Breast epithelium (tissue), 4 donors: ENCODE data around the gene ZNF518A. TPM values are rescaled to one million over a fixed set of nuclear protein-coding genes. Genes with fewer than 3 reads are reported as not detected.

Experiments used
- DNase-seq, 2 donors: peaks; one replicate each; pipeline ENCODE4 v3.0.0-alpha.2; 2019; ENCODE audit warnings: low spot score in 2 of 2
- H3K27ac ChIP-seq, 2 donors: fragments of 200-600 bp; sonication (generic) in 1 of 2; one replicate each; pipeline ENCODE4 v1.5.1; 2016 to 2019; ENCODE audit warnings: mild to moderate bottlenecking in 1 of 2
- H3K27me3 ChIP-seq, 2 donors: fragments of 200-600 bp; sonication (generic) in 1 of 2; one replicate each; pipeline versions ENCODE4 v1.5.1 to v1.6.0; 2017 to 2019; ENCODE audit warnings: control low read depth in 1 of 2, mild to moderate bottlenecking in 1 of 2
- H3K36me3 ChIP-seq: fragments of 200-600 bp; one replicate; pipeline ENCODE4 v1.5.1; 2019
- H3K4me1 ChIP-seq, 2 donors: fragments of 200-600 bp; sonication (generic); one replicate each; pipeline ENCODE4 v1.5.1; 2016 to 2019; ENCODE audit warnings: control low read depth in 1 of 2
- H3K4me3 ChIP-seq, 3 donors: fragments of 200-600 bp; sonication (generic); 1 replicate in 2 of 3; 2 replicates in 1 of 3; pipeline ENCODE4 v1.5.1; 2016 to 2019; ENCODE audit warnings: mild to moderate bottlenecking in 3 of 3, moderate library complexity in 2 of 3
- H3K9me3 ChIP-seq, 2 donors: fragments of 200-600 bp; sonication (generic) in 1 of 2; one replicate each; pipeline ENCODE4 v1.5.1; 2016 to 2019; ENCODE audit warnings: control low read depth in 1 of 2
- POLR2A ChIP-seq: fragments of 450-650 bp; IDR thresholded peaks from one replicate; pipeline ENCODE4 v1.6.1; 2016; ENCODE audit warnings: antibody characterized with exemption, mild to moderate bottlenecking, moderate library complexity
- POLR2AphosphoS5 ChIP-seq, 3 donors: sonication (generic); formaldehyde crosslinking; IDR thresholded peaks; one replicate each; pipeline ENCODE4 v1.6.1; 2017; ENCODE audit warnings: antibody characterized with exemption in 3 of 3
- intact Hi-C: fragments of 100-400 bp; cut with DNase I; formaldehyde crosslinking; loops from one replicate; pipeline ENCODE4 v1.15.1; 2023; ENCODE audit warnings: low total_unique reads
- total RNA-seq, 3 donors: library from RNA; depleted of rRNA; stranded (reverse); fragments of >200 nt; gene quantifications; one replicate each; pipeline ENCODE4 v1.1.0, GENCODE V29; 2016
- TF ChIP-seq, protein P1 (sequence below), 3 donors: fragments of 450-650 bp; IDR thresholded peaks; one replicate each; pipeline ENCODE4 v1.5.1; 2016 to 2017; ENCODE audit warnings: antibody characterized with exemption in 3 of 3, mild to moderate bottlenecking in 3 of 3, moderate library complexity in 3 of 3

Gene ZNF518A
- total RNA-seq, 3 donors from 2014 or later: 18.1 to 33.7 (median 22.9) TPM

DNA sequence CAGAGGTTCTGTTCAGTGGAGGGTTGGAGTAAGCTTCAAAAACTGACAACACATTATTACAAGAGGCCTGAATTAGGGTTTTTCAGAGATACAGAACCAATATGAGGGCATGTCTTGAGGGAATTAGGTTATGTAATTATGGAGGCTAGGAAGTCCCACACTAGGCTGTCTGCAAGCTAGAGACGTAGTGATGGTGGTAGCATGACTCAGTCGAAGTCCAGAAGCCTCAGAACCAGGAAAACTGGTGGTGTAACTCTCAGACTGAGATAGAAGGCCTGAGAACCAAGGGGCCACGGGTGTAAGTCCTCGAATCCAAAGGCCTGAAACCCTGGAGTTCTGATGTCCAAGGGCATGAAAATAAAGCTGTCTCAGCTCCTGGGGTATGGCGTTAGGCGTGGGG lies 35.6 kb downstream of the ZNF518A start:
- no peaks in the 10 kb centered on the region for H3K36me3 ChIP-seq
- intact Hi-C loops: no loop called here
- no peak overlapping the region for H3K27ac ChIP-seq
- DNase-seq: no peak
- H3K4me3 ChIP-seq: no peak overlapping the region
- H3K9me3 ChIP-seq: peaks cover 26 to 27% of the 10 kb centered on the region in 2 donors
- no peaks in the 10 kb centered on the region for H3K27me3 ChIP-seq
- H3K4me1 ChIP-seq: no peaks in the 10 kb centered on the region
- no peak for TF ChIP-seq POLR2AphosphoS5 (IDR thresholded peaks at IDR 0.05)
- TF ChIP-seq, protein P1, sequence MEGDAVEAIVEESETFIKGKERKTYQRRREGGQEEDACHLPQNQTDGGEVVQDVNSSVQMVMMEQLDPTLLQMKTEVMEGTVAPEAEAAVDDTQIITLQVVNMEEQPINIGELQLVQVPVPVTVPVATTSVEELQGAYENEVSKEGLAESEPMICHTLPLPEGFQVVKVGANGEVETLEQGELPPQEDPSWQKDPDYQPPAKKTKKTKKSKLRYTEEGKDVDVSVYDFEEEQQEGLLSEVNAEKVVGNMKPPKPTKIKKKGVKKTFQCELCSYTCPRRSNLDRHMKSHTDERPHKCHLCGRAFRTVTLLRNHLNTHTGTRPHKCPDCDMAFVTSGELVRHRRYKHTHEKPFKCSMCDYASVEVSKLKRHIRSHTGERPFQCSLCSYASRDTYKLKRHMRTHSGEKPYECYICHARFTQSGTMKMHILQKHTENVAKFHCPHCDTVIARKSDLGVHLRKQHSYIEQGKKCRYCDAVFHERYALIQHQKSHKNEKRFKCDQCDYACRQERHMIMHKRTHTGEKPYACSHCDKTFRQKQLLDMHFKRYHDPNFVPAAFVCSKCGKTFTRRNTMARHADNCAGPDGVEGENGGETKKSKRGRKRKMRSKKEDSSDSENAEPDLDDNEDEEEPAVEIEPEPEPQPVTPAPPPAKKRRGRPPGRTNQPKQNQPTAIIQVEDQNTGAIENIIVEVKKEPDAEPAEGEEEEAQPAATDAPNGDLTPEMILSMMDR (IDR thresholded peaks at IDR 0.05): no peak
- TF ChIP-seq POLR2A: no peak

DNA sequence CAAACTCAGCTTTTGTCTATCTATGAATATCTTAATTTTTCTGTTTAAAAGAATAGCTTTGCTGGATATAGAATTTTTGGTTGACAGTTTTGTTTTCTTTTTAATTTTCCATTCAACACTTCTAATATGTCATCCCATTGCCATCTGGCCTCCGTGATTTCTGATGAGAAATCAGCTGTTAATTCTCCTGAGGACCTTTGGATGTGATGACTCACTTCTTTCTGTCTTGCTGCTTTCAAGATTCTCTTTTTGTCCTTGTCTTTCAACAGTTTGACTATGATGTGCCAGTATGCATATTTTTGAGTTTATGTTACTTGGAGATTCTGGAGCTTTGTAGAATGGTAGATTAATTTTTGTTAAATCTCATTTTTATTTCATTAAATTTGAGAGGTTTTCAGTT lies 38.4 kb downstream of the ZNF518A start:
- Histone ChIP-seq H3K27ac (no peak overlapping the region), H3K27me3 (no peaks in the 10 kb centered on the region), H3K4me3 (no peak overlapping the region), H3K36me3 (no peaks in the 10 kb centered on the region), H3K9me3 (peaks cover 26 to 49% of the 10 kb centered on the region in 2 donors), H3K4me1 (no peaks in the 10 kb centered on the region)
- no peak for DNase-seq
- TF ChIP-seq, protein P1 (IDR thresholded peaks at IDR 0.05): no peak
- TF ChIP-seq POLR2AphosphoS5 (IDR thresholded peaks at IDR 0.05) (no peak), POLR2A (no peak)
- intact Hi-C loops: no loop called here

DNA sequence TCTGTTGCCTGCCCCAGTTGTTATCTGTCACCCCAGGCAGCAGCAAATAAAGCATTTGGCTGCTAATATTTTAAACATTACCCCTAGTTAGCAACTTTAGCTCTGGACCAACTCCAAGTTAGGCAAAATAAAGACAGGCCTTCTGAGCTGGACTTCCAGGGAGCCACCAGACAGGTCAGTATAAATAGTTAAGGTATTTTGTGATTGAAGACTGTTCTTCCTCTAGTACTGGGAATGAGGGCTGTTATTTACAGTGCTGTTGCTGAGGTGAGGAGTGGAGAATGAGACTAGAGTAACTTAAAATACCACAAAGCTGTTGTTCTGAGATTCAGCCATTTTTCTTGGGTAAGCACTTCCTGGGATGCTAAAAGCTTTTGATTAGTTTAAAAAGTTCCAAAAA lies 40.1 kb downstream of the ZNF518A start:
- TF ChIP-seq, protein P1 (IDR thresholded peaks at IDR 0.05): no peak
- TF ChIP-seq POLR2AphosphoS5 (IDR thresholded peaks at IDR 0.05) (no peak), POLR2A (no peak)
- DNase-seq: no peak
- intact Hi-C loops: no loop called here
- H3K27me3 ChIP-seq: no peaks in the 10 kb centered on the region
- H3K36me3 ChIP-seq: no peaks in the 10 kb centered on the region
- no peak overlapping the region for H3K27ac ChIP-seq
- no peak overlapping the region for H3K4me3 ChIP-seq
- peaks cover 26 to 63% of the 10 kb centered on the region in 2 donors for H3K9me3 ChIP-seq
- H3K4me1 ChIP-seq: no peaks in the 10 kb centered on the region

DNA sequence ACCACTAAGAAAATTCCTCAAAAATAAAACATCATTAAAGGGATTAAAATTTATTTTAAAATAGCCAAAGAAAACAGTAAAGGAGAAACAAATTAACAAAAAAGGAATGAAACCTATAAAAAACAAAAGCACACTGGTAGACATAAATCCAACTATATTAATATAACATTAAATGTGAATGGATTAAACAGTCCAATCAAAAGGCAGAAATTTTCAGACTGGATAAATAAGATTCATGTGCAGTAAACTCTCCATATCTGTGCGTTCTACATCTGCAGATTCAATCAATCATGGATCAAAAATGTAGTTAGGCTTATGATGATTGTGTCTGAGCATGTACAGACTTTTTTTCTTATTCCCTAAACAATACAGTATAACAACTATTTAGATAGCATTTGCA lies 42.6 kb downstream of the ZNF518A start:
- Histone ChIP-seq H3K27me3 (no peaks in the 10 kb centered on the region), H3K36me3 (no peaks in the 10 kb centered on the region), H3K4me1 (no peaks in the 10 kb centered on the region), H3K9me3 (peaks cover 24 to 69% of the 10 kb centered on the region in 2 donors), H3K4me3 (no peak overlapping the region), H3K27ac (no peak overlapping the region)
- TF ChIP-seq, protein P1 (IDR thresholded peaks at IDR 0.05): no peak
- no peak for TF ChIP-seq POLR2AphosphoS5 (IDR thresholded peaks at IDR 0.05)
- TF ChIP-seq POLR2A: no peak
- no peak for DNase-seq
- intact Hi-C loops: no loop called here

DNA sequence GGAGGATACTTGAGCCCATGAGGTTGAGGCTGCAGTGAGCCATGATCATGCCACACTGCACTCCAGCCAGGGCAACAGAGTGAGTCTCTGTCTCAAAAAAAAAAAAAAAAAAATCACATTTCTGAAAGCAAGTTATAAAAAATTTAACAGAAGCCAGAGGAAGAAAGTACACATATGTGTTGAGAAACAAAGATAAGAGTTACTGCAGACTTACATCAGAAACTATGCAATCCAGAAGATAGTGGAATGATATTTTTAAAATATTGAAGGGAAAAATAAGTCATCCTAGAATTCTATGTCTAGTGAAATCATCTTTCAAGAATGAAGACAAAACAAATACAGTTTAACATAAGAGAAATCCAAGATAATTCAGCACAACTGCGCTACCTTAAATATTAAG lies 46.9 kb downstream of the ZNF518A start:
- no peak for TF ChIP-seq POLR2A
- TF ChIP-seq POLR2AphosphoS5 (IDR thresholded peaks at IDR 0.05): no peak
- TF ChIP-seq, protein P1 (IDR thresholded peaks at IDR 0.05): no peak
- no peaks in the 10 kb centered on the region for H3K4me1 ChIP-seq
- H3K36me3 ChIP-seq: no peaks in the 10 kb centered on the region
- intact Hi-C loops: no loop called here
- H3K4me3 ChIP-seq: no peak overlapping the region
- DNase-seq: no peak
- H3K9me3 ChIP-seq: peaks cover 10 to 52% of the 10 kb centered on the region in 2 donors
- no peak overlapping the region for H3K27ac ChIP-seq
- no peaks in the 10 kb centered on the region for H3K27me3 ChIP-seq
